GM19238 (cell line): ENCODE data around the gene SFT2D2.
A peak's percentile ranks its signal among the peaks of the same experiment; 100 is the strongest.
"Not testable (repeated sequence)": the region's sequence is repeated elsewhere in the genome, so short reads cannot be mapped to it uniquely, and the experiment has no call there.

Experiments used
- DNase-seq: peaks from one replicate; pipeline ENCODE4 v3.0.0; 2011; ENCODE audit warnings: low spot score; ENCODE audit not compliant: insufficient read length

SFT2D2 gene

DNA sequence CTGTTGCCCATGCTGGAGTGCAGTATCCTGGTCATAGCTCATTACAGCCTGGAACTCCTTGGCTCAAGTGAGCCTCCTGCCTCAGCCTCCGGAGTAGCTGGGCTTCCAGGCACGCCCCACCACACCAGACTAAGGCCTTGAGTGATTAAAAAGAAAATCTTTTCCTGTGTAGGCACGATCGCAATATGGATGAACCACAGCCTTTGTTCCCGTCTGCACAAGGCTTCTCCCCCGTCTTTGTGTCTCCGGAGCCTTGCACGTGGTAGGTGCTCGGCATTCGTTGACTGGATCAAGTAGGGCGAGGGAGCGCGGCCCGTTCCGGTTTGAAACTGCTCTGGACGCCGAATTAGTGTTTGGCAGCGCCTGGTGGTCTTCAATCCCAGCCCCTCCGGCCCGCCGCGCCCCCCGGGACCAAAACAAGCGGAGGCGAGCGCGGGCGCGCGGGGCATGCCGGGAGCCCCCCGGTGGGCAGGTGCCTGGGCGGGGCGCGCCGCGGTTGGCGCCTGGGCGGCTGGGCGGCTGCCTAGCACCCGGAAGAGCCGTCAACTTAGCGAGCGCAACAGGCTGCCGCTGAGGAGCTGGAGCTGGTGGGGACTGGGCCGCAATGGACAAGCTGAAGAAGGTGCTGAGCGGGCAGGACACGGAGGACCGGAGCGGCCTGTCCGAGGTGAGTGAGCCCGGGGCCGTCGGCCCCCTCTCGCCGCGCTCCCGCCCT, at the start of gene SFT2D2:
SFT2D2 (plus strand) TSS at position 529 of the 715 bp plus-strand sequence; CDS start at position 605, 76 bp downstream.
- peak; percentile 82 for DNase-seq

DNA sequence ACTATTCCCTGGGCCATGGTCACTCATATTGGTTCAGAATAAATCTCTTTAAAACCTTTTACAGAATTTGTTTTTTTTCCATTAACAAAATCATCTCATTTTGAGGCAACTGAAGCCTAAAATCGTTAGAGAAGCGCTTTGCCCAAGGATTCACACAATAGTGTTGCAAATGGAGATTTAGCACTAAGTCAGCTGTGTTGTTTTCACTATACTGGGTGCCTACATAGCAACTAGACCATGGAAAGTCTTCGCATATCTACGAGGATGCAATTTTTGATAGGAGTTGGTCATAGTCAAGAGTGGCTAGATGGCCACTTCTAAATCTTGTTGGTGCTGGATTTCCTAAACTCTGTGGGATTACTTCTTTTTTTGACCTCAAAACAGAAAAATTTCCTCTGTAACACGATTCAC, 47.6 kb upstream of the SFT2D2 start:
- DNase-seq = no peak

DNA sequence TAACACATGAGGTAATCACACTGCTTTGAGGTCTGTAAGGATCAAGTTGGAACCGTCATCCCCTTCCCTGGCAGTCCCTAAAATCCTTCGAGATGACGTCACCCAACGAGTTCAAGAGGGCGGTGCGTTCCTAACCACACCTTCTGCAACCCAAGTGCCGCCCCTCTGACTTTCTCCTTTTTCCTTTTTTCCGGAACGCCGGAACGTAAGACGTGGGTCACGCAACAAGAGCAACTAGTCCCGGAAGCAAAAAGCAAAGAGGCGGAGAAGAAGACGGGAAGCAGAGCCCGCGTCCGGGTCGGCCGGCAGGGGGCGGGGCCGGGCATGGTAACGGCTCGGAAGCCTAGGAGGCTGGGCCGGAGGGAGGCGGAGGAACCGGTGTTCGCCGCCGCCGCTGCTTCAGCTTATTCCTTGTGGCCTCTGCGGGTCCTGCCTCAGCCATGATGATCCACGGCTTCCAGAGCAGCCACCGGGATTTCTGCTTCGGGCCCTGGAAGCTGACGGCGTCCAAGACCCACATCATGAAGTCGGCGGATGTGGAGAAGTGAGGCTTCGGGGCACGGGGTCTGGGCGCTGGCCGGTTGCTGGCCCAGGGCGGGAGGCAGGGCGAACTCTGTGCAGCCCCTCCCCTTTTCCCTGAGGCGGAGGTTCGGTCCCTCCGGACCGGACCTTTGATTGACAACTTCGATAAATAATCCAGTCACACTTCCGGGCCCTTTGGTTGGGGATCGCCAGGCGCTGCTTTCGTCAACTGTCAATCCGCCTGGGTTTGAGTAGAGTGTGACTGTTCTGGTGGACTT, 47.0 kb upstream of the SFT2D2 start, which contains the start of gene TIPRL:
TIPRL (plus strand) TSS at position 325 of the 800 bp plus-strand sequence; CDS start at position 441, 116 bp downstream.
- DNase-seq = peak; percentile 81

DNA sequence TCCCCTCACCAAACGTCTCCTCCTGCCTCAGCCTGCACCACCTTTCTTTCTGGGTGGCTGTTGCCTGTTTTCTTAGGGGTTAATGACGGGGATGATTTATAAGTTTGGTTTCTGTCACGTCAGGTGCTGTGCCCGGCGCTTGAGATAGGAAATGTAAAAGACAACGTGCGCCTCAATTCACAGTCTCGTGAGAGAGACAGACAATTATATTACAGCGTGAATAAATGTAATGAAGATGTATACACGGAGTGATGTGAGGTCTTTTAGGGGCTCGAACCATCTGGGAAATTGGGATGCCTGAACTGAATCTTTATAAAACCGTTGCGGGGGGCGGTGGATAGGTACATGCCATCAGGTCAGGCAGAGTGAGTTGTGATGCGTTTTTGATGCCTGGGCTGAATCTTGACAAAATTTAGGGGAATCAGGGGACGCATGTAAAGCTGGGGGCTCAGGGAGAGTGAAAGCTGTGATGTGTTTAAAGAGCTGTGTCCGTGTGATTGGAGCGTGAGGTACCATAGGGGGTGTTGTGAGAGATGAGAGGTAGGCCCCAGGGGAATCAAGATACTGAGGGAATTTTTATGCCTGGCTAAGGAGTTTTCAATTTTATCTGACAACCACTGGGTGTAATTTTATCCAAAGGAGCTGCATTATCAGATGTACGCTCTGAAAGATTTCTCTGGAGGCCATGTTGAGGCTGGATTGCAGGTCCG, 46.2 kb upstream of the SFT2D2 start:
- DNase-seq = no peak

DNA sequence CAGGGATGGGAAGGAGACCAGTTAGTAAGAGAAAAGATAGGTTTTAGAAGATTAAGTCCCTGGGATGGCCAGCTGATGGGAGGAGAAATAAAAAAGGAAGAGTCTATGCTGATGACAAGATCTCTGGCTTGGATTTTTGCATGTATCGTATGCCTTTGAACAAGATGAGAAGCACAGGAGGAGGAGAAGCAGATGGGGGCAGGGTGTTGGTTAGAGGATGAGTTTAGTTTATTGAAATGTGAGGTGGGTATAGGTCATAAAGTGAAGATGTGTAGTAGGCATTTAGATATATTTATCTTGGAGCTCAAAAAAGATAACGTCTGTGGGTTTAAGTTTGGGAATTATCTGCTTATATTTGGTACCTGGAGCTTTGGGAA, 45.7 kb upstream of the SFT2D2 start:
- DNase-seq = no peak

DNA sequence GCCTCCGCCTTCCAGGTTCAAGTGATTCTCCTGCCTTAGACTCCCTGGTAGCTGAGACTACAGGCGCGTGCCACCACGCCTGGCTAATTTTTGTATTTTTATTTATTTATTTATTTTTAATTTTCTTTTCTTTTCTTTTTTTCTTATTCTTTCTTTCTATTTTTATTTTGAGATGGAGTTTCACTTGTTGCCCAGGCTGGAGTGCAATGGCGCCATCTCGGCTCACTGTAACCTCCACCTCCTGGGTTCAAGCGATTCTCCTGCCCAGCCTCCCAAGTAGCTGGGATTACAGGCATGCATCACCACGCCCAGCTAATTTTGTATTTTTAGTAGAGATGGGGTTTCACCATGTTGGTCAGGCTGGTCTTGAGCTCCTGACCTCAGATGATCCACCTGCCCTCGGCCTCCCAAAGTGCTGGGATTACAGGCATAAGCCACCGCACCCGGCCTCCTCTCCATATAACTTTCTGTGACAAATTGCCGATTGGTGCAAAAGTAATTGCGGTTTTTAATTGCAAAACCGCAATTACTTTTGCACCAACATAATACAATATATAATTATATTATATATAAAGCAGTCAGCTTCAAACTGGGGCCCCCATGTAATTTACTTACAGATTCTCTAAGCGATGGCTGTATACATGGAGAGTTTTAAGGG, 44.6 kb upstream of the SFT2D2 start:
- not testable (repeated sequence) for DNase-seq

DNA sequence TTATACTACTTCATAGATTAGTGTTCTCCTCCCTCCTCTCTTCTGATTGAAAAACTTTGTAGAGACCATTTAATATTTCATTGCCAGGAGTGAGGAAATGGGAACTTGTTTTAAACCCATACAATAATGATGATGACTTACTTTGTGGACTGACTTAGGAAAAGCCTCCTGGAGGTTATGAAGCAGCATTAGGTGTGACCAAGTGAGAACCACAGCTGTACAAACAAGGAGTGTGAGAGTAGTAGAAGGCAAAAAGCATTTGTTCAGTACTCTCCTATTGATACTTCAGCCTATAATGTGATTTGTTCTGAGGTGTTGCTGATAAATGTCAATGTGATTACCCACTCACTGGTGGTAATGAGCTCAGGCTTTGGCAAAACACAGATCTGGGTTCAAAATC, 38.6 kb upstream of the SFT2D2 start:
- no peak for DNase-seq

DNA sequence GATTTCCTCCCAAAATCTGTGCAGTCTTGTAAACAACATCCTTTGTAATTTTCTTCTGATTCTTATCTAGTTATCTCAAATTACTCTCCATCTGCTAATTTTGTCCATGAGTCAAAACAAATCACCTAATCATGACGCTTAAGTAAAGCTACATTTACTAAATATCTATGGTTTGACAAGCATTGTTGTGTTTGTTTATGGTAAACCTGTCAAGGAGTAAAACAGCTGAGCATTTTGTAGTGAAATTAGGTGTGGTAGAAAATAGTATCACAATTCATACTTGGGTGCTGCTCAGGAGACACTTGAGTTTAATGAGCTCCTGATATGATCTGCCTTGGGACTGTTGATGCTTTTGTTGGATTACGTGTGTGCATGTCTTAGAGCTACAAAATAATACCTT, 35.4 kb upstream of the SFT2D2 start:
- no peak for DNase-seq

DNA sequence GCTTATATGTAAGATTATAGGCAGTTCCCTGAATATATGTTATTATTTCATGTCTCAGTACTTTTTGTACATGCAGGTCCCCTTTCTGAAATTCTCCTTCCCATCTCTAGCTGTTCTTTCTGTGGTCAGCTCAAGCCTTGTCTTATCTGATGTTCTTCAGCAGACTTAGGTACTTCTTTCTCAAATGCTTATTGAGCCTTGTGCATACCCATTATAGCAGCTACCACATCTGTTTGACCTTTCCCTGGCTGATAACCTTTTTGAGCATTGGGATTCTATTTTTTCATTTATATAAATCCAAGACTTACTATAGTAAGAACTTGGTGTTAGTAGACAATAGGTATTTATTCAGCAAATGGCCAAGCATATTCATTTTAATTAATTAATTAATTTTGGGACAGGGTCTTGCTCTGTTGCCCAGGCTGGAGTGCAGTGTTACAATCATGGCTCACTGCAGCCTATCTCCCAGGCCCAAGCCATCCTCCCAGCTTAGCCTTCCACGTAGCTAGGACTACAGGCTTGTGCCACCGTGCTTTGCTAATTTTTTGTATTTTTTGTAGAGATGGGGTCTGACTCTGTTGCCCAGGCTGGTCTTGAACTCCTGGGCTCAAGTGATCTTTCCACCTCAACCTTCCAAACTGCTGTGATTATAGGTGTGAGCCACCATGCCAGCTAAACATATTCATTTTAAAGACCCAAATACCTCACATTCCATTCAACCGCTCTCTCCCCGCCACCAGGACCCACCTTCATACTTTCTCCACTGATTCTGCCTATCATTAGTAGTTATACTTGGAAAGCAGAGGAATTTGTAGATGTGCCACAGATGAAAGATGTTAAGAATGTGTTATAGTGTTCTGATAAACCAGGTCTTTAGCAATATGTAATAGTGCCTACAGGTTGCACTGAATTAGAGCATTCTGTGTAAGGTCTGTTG, 30.3 kb upstream of the SFT2D2 start:
- DNase-seq = no peak

DNA sequence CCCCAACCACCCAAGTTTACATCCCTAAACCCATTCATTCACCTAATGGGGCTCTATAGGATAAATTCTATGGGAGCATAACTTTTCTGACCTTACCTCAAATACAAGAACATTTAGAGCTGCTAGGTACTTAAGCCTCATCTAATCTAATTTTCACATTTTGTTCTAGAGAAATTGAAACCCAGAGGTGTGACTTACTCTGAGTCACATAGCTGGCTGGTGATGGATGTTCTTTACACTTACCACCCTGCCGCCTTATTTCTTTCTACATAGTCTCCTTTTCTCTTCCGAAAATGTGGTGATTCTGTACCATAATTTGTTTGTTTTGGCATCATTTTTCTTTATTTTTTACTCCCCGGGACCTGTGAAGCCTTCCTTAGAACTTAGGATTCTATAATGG, 26.7 kb upstream of the SFT2D2 start:
- DNase-seq = no peak

DNA sequence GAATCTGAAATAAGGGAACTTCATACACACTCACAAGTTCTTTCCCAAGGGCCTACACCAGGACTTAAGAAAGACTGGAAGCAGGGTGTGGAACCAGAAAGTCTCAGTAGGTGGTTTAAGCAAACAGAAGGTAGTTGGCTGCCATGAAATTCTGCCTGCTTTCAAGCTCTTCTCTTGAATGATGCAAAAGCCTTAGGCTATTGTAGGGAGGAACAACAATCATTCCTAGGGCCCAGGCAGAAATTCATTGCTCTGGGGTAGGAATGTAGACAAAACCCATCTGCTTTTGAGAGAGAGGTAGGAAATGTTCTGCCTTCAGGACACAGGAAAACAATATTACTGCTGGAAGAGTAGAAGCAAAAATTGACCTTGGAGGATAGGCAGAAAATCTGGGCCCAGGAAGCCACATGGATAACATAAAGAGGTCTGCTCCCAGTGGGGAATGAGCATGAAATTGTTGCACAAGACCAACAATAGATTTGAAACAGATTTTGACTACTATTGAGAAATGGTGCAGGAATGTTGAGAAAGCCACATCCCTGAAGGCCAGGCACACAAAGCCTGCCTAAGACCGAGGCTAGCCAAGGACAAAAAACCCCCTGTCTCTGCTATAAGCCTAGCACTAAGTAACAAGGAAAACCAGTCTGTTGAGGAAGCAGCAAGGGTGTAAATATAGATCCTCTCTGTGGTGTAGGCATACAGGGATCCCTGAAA, 22.7 kb upstream of the SFT2D2 start:
- DNase-seq = no peak

DNA sequence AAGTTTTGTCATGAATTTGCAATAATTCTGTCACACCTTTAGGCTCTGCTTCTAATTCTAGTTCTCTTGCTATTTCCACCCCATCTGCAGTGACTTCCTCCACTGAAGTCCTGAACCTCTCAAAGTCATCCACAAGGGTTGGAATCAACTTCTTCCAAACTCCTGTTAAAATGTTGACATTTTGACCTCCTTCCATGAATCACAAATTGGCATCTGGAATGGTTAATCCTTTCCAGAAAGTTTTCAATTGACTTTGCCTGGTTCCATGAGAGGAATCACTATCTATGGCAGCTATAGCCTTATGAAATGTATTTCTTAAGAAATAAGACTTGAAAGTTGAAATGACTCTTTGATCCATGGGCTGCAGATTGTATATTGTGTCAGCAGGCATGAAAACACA, 19.7 kb upstream of the SFT2D2 start:
- DNase-seq = no peak

DNA sequence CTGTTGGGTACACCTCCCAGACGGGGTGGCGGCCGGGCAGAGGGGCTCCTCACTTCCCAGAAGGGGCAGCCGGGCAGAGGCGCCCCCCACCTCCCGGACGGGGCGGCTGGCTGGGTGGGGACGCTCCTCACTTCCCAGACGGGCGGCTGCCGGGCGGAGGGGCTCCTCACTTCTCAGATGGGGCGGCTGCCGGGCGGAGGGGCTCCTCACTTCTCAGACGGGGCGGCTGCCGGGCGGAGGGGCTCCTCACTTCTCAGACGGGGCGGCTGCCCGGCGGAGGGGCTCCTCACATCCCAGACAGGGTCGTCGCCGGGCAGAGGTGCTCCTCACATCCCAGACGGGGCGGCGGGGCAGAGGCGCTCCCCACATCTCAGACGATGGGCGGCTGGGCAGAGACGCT, 18.1 kb upstream of the SFT2D2 start:
- DNase-seq = not testable (repeated sequence)

DNA sequence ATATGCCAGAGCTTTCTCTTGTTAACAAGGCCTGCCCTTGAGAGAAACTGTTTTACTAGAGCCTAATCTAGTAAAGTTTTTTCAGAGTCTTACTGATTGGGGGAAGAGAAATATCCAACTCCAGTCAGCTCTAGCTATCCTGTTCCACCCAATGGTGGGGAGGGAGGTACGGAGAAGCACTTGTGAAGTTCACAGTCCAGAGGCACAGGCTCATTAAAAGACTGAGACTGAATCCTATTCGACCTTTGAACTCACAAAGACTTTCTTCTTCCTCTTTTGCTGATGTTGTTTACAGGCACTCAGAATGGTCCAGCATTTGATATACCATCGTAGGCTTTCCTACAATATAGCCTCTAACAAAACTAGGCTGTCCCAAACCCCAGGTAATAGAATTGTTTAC, 15.5 kb upstream of the SFT2D2 start:
- DNase-seq = no peak

DNA sequence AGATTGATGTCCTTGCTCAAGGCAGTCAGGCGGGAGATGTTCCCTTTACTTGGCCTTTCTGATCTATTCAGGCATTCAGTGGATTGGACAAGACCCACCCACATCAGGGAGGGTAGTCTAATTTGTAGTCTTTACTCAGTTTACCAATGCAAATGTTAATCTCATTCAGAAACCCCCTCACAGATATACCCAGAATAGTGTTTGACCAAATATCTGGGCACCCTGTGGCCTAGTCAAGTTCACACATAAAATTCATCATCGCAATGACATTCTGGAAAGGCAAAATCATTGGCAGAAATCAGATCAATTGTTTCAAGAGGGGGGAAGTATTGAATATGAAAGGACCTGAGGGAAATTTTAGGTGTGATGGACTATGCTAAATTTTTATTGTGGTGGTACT, 12.5 kb upstream of the SFT2D2 start:
- no peak for DNase-seq

DNA sequence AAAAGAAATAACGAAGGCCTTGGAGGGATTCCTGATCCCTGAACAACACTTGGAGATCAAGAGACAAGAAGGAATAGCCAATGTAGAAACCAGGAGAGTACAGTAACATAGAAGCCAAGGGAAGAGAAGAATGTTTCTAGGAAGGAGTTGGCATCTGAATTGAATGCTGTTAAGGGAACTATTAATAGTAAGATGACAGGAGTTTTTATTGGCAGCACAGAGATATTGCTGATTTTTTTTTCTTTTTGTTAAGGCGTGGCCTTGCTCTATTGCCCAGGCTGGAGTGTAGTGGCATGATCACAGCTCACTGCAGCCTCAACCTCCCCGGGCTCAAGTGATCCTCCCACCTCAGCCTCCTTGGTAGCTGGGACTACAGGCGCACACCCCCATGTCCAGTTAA, 9.6 kb upstream of the SFT2D2 start:
- DNase-seq = no peak

DNA sequence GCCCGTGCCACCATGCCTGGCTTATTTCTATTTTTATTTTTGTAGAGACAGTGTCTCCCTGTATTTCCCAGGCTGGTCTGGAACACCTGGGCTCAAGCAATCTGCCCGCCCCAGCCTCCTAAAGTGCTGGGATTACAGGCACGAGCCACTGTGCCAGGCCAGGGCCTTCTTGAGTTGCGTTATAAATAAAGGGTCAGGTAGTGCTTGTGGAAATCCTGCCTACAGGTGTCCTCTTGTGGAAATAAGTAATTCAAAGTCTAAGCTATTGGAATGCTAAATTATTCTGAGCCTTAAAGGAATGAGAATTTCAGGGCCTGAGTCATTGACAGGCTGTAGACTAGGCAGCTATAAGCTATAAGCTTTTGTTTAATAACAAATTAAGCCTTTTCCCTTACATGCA, 8.1 kb upstream of the SFT2D2 start:
- DNase-seq = no peak

DNA sequence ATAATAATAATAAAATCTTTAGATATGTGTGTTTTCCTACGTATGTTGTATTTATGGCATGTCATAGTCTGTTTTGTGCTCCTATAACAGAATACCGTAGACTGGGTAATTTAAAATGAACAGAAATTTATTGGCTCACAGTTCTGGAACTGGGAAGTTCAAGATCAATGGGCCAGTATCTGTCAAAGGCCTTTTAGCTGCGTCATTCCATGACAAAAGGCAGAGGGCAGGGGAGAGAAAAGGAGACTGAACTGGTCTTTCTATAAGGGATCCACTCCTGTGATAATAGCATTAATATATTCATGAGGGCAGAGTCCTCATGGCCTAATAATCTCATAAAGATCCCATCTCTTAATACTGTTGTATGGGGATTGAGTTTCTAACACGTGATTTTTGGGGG, 7.1 kb upstream of the SFT2D2 start:
- no peak for DNase-seq

DNA sequence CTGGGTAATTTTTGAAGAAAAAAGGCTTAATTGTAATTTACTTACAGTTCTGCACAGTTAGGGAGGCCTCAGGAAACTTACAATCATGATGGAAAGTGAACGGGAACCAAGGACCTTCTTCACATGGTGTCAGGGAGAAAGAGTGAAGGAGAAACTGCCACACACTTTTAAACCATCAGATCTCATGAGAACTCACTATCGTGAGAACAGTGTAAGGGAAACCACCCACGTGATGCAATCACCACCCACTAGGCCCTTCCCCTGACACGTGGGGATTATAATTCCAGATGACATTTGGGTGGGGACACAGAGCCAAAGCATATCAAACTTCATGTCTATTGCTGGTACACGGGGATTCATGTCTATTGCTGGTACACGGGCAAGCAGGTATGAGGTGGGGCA, 5.3 kb upstream of the SFT2D2 start:
- no peak for DNase-seq

DNA sequence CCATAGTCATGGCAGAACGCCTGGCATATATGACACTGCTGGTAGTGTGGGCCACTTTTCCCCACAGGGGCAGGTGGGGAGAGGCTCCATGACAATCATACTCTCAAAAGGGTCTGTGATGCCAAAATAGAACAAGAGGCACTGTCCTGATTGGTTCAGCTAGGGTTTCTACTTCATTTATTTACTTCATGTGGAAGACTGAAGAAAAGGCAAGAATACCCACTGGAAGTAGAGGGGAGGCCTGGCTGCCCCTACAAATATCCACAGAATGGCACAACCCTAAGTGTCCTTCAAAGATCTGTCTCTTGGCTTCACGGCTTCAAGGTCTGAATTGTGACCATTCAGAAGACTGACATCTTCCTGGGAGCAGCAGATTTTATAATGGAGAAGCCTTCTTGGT, 4.5 kb upstream of the SFT2D2 start:
- no peak for DNase-seq
